Gastrocnemius medialis (tissue), 4 donors: Measurements from ENCODE around the gene TTC39A. TPM values are rescaled to one million over a fixed set of nuclear protein-coding genes. Genes with fewer than 3 reads are reported as not detected.

ENCODE experiments used
- ATAC-seq, 2 donors: fragments of 150-250 bp; one replicate each; pipeline ENCODE4 v1.9.1; 2016
- DNase-seq, 2 donors: peaks; one replicate each; pipeline ENCODE4 v3.0.0-alpha.2; 2019
- H3K27ac ChIP-seq, 4 donors: fragments of 200-600 bp; sonication (generic); 1 replicate in 1 of 4; 2 replicates in 3 of 4; pipeline ENCODE4 v1.5.1; 2016 to 2018; ENCODE audit warnings: mild to moderate bottlenecking in 2 of 4, moderate library complexity in 1 of 4
- H3K27me3 ChIP-seq, 3 donors: fragments of 200-600 bp; sonication (generic) in 2 of 3; 1 replicate in 1 of 3; 2 replicates in 2 of 3; pipeline versions ENCODE4 v1.5.1 to v1.6.0; 2016 to 2019; ENCODE audit warnings: mild to moderate bottlenecking in 1 of 3, moderate library complexity in 1 of 3
- H3K36me3 ChIP-seq, 2 donors: fragments of 200-600 bp; sonication (generic) in 1 of 2; one replicate each; pipeline ENCODE4 v1.5.1; 2017 to 2018
- H3K4me1 ChIP-seq, 2 donors: fragments of 200-600 bp; sonication (generic) in 1 of 2; one replicate each; pipeline ENCODE4 v1.5.1; 2016 to 2017; ENCODE audit warnings: mild to moderate bottlenecking in 2 of 2
- H3K4me3 ChIP-seq, 4 donors: fragments of 200-600 bp; sonication (generic) in 3 of 4; 1 replicate in 1 of 4; 2 replicates in 3 of 4; pipeline ENCODE4 v1.5.1; 2016 to 2019; ENCODE audit warnings: mild to moderate bottlenecking in 2 of 4
- H3K9me3 ChIP-seq, 3 donors: fragments of 200-600 bp; sonication (generic) in 2 of 3; 1 replicate in 1 of 3; 2 replicates in 2 of 3; pipeline ENCODE4 v1.5.1; 2016 to 2019
- CTCF ChIP-seq, 5 experiments: fragments of 450-650 bp in 3 of 5; fragments of 200-600 bp in 2 of 5; sonication (generic) in 2 of 5; IDR thresholded peaks in 4 of 5; conservative IDR thresholded peaks in 1 of 5; 1 replicate in 4 of 5; 2 replicates in 1 of 5; pipeline ENCODE4 v1.5.1; 2016 to 2019; ENCODE audit warnings: antibody characterized with exemption in 5 of 5, mild to moderate bottlenecking in 3 of 5, moderate library complexity in 3 of 5
- POLR2A ChIP-seq, 2 donors: fragments of 450-650 bp; IDR thresholded peaks; one replicate each; pipeline ENCODE4 v1.6.1; 2017; ENCODE audit warnings: antibody characterized with exemption in 2 of 2, mild to moderate bottlenecking in 2 of 2, moderate library complexity in 2 of 2
- in situ Hi-C, 4 donors: fragments of 200-750 bp; cut with MboI; loops; one replicate each; pipeline versions ENCODE4 v1.15.0 to v1.8.0; 2017; ENCODE audit warnings: low sequenced_read_pairs in 4 of 4
- intact Hi-C: fragments of 100-400 bp; cut with DNase I; formaldehyde crosslinking; loops from one replicate; pipeline ENCODE4 v1.15.1; 2023; ENCODE audit warnings: low total_unique reads
- total RNA-seq, 4 donors: library from RNA; depleted of rRNA; stranded (reverse); fragments of >200 nt; gene quantifications; one replicate each; pipeline versions ENCODE4 v1.1.0 to v1.2.3, GENCODE V29; 2016

The TTC39A gene
- total RNA-seq, 4 donors from 2014 or later: 4.1 to 13.1 (median 8.2) TPM

- Histone ChIP-seq H3K36me3 (no peaks in the 10 kb centered on the region), H3K27me3 (no peaks in the 10 kb centered on the region), H3K9me3 (no peaks in the 10 kb centered on the region), H3K27ac (no peak overlapping the region), H3K4me1 (no peaks in the 10 kb centered on the region), H3K4me3 (no peak overlapping the region)
- DNase-seq (no peak), ATAC-seq (no peak)
- TF ChIP-seq POLR2A (IDR thresholded peaks at IDR 0.05) (no peak), CTCF (IDR thresholded peaks at IDR 0.05 in 4 of 5, conservative IDR thresholded peaks at IDR 0.05 in 1 of 5) (no peak)
- in situ Hi-C loops (no loop called here), intact Hi-C loops (no loop called here)
These were observed 5.9 kb downstream of the TTC39A start for GRCh38 chr1:51324251-51325010.

- no peak for DNase-seq
- Histone ChIP-seq H3K36me3 (no peaks in the 10 kb centered on the region), H3K9me3 (no peaks in the 10 kb centered on the region), H3K27me3 (no peaks in the 10 kb centered on the region), H3K4me1 (no peaks in the 10 kb centered on the region), H3K4me3 (no peak overlapping the region), H3K27ac (no peak overlapping the region)
- no peak for ATAC-seq
- intact Hi-C loops (no loop called here), in situ Hi-C loops (no loop called here)
- TF ChIP-seq POLR2A (IDR thresholded peaks at IDR 0.05) (no peak), CTCF (IDR thresholded peaks at IDR 0.05 in 4 of 5, conservative IDR thresholded peaks at IDR 0.05 in 1 of 5) (no peak)
These were observed 6.6 kb downstream of the TTC39A start for GRCh38 chr1:51323778-51324177.

- Histone ChIP-seq H3K36me3 (no peaks in the 10 kb centered on the region), H3K9me3 (no peaks in the 10 kb centered on the region), H3K4me3 (no peak overlapping the region), H3K4me1 (no peaks in the 10 kb centered on the region), H3K27ac (no peak overlapping the region), H3K27me3 (no peaks in the 10 kb centered on the region)
- intact Hi-C loops: no loop called here
- ATAC-seq (no peak), DNase-seq (no peak)
- in situ Hi-C loops: no loop called here
- no peak for TF ChIP-seq CTCF (IDR thresholded peaks at IDR 0.05 in 4 of 5, conservative IDR thresholded peaks at IDR 0.05 in 1 of 5)
These were observed 7.8 kb downstream of the TTC39A start for GRCh38 chr1:51322417-51323101.

GRCh38 chr1:51321924-51322280 is 8.5 kb downstream of the TTC39A start:
- DNase-seq (no peak), ATAC-seq (no peak)
- TF ChIP-seq POLR2A (IDR thresholded peaks at IDR 0.05) (no peak), CTCF (IDR thresholded peaks at IDR 0.05 in 4 of 5, conservative IDR thresholded peaks at IDR 0.05 in 1 of 5) (no peak)
- H3K27me3 ChIP-seq: no peaks in the 10 kb centered on the region
- no peak overlapping the region for H3K4me3 ChIP-seq
- no peak overlapping the region for H3K27ac ChIP-seq
- H3K36me3 ChIP-seq: no peaks in the 10 kb centered on the region
- in situ Hi-C loops (no loop called here), intact Hi-C loops (no loop called here)
- H3K9me3 ChIP-seq: no peaks in the 10 kb centered on the region
- H3K4me1 ChIP-seq: no peaks in the 10 kb centered on the region
